Activated naive CD8-positive, alpha-beta T cell (primary cell): ENCODE data around the gene FAM151A.

Experiments used
- H3K27ac Mint-ChIP-seq: one replicate; pipeline ENCODE4 v1.8.0; 2021; ENCODE audit warnings: mixed read lengths
- H3K27me3 Mint-ChIP-seq: one replicate; pipeline ENCODE4 v1.8.0; 2021; ENCODE audit warnings: mixed read lengths
- H3K36me3 Mint-ChIP-seq: one replicate; pipeline ENCODE4 v1.8.0; 2021; ENCODE audit warnings: mixed read lengths
- H3K4me1 Mint-ChIP-seq: one replicate; pipeline ENCODE4 v1.8.0; 2021; ENCODE audit warnings: low read depth, mixed read lengths
- H3K4me3 Mint-ChIP-seq: one replicate; pipeline ENCODE4 v1.8.0; 2021; ENCODE audit warnings: mild to moderate bottlenecking, mixed read lengths
- H3K9me3 Mint-ChIP-seq: one replicate; pipeline ENCODE4 v1.8.0; 2021; ENCODE audit warnings: low read depth, mixed read lengths

FAM151A gene

DNA sequence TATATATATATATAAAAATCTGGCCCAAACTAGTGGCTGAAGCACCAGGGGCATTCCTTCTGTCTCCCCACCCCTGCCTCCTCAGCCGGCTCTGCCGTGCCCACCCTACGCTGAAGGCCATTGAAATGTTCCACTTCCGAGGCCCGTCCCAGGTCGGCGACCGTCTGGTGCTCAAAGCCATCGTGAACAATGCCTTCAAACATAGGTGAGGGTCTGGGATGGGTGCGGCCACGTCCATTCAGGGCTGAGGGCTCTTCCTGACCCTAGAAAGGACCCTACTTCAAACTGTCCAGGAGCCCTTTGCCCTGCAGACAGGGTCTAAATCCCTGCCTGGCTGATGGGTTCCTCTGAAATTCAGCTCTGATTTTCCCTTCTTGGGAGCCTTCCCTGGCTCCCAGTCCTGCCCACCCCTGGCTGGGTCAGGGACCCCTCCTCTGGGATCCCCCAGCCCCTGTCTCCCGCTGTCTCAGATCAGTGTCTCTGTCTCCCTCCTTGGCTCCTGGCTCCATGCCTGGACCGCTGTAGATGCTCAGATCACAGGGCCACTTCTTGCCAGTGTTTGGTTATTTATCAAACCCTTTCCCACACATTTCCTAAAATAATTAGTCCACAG lies 24.0 kb downstream of the FAM151A start:
- no peak overlapping the region for H3K27ac Mint-ChIP-seq

DNA sequence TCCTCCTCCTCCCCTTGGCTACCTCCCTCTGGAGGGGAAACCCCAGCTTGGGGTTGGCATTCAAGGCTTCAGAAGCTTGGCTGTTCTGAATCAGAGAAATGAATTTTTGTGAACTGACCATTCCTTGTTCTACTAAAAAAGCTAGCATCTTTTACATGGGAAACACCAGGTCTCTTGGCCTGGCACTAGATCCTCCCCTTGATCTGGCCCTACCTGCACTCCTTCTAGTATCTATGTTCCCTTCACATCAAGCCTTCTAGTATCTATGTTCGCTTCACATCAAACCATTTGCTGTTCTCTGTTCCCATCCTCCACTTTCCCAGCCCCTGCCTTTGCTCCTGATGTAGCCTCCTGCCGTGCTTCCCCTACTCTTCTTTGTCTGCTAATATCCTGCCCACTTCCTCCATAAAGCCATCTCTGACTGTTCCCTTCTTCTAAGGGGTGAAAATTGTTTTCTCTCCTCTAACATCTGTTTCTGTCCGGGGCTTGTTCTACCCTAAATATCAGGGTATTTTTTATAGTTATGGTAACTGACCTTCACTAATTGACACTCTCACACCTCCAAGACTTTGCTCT lies 25.8 kb downstream of the FAM151A start:
- no peaks in the 10 kb centered on the region for H3K9me3 Mint-ChIP-seq
- no peak overlapping the region for H3K4me3 Mint-ChIP-seq
- no peaks in the 10 kb centered on the region for H3K27me3 Mint-ChIP-seq
- no peak overlapping the region for H3K27ac Mint-ChIP-seq
- no peaks in the 10 kb centered on the region for H3K4me1 Mint-ChIP-seq
- no peaks in the 10 kb centered on the region for H3K36me3 Mint-ChIP-seq

More for the DNA sequence above, 24.0 kb downstream of the FAM151A start:
- Mint-ChIP-seq H3K27me3 (no peaks in the 10 kb centered on the region), H3K4me3 (no peak overlapping the region), H3K9me3 (no peaks in the 10 kb centered on the region), H3K4me1 (peaks cover 3% of the 10 kb centered on the region), H3K36me3 (no peaks in the 10 kb centered on the region)

DNA sequence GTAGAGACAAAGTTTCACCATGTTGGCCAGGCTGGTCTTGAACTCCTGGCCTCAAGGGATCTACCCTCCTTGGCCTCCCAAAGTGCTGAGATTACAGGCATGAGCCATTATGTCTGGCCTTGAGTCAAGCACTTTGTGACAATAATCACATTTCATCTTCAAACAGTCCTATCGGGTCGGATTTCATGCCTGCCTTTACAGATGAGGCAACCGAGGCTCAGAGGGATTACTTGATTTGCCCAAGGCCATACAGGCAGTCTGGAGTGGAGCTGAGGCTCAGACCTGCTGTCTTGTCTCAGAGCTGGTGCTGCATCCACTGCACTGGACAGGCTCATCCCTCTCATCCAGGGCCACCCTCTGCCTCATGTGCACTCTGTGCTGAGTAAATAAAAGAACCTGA lies 26.6 kb downstream of the FAM151A start:
- H3K27ac Mint-ChIP-seq: no peak overlapping the region
- H3K36me3 Mint-ChIP-seq: no peaks in the 10 kb centered on the region
- H3K9me3 Mint-ChIP-seq: no peaks in the 10 kb centered on the region

DNA sequence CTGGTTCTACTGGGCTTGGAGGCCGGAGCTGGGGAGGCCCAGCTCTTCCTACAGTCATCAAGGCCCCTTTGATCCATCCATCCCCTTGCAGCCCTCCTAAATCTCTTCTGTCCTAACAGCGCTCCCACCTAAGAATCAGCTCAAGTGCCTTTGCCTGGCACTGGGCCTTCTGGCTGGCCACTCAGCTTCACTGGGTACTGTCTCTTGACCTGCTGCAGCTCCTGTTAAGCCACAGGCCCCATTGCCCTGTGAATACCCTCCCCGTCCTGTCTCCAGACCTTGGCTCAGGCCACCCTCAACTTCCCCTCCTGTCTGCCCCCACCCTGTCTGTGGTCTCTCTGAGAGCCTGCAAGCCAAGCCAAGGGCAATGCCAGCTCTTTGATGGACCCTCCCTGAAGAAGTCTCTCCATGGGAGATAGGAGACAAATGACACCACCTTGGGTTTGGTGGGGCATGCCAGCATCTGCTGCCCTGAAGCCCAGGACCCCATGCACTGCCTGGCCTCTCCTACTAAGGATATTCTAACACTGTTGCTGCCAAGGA lies 27.3 kb downstream of the FAM151A start:
- H3K36me3 Mint-ChIP-seq: no peaks in the 10 kb centered on the region
- no peaks in the 10 kb centered on the region for H3K27me3 Mint-ChIP-seq
- no peak overlapping the region for H3K4me3 Mint-ChIP-seq
- no peak overlapping the region for H3K27ac Mint-ChIP-seq
- H3K4me1 Mint-ChIP-seq: no peaks in the 10 kb centered on the region
- no peaks in the 10 kb centered on the region for H3K9me3 Mint-ChIP-seq

More for the DNA sequence above, 26.6 kb downstream of the FAM151A start:
- H3K4me1 Mint-ChIP-seq: no peaks in the 10 kb centered on the region
- no peak overlapping the region for H3K4me3 Mint-ChIP-seq
- no peaks in the 10 kb centered on the region for H3K27me3 Mint-ChIP-seq

DNA sequence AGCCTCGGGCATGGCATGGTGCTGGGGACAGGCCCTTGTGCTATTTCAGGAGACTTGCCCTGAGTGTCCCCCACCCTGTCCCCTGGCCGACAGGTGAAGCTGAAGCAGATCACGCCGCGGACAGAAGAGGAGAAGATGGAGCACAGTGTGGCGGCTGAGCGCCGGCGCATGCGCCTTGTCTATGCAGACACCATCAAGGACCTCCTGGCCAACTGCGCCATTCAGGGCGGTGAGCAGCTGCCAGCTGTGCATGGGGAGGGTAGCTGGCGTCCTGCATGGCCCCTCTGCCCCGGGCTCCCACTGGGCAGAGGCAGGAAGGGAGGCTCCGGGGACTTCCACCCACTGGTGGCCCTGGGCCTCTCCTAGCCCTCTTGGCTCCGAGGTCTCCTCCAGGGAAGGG lies 28.9 kb downstream of the FAM151A start:
- Mint-ChIP-seq H3K9me3 (no peaks in the 10 kb centered on the region), H3K27ac (no peak overlapping the region), H3K4me1 (no peaks in the 10 kb centered on the region), H3K27me3 (no peaks in the 10 kb centered on the region), H3K36me3 (no peaks in the 10 kb centered on the region), H3K4me3 (no peak overlapping the region)

DNA sequence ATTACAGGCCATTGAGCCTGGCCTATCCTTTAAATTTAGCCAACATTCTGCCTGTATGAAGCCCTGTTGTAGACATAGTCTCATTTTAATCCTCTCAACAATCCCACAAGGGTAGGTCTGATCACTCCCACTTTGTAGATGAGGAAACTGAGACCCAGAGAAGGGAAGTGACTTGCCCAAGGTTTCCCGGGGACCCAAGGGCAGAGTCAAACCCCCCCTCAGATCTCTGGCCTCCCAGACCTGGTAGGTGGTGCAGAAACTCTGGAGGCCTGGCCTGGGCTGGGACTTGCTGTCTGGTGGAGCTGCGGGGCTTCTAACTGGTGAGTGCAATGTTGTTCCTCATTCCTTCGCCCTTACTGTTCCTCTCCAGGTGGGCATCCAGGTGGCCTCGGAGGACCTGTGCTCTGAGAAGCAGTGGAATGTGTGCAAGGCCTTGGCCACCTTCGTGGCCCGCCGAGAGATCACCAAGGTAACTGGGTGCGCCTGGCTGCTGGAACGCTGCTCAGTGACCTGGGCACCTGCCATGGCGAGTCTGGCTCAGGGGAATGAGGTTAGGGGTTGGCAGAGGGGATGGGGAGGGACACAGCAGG lies 29.7 kb downstream of the FAM151A start:
- peaks cover 1% of the 10 kb centered on the region for H3K4me1 Mint-ChIP-seq
- no peaks in the 10 kb centered on the region for H3K9me3 Mint-ChIP-seq
- H3K36me3 Mint-ChIP-seq: no peaks in the 10 kb centered on the region
- no peak overlapping the region for H3K27ac Mint-ChIP-seq
- H3K4me3 Mint-ChIP-seq: no peak overlapping the region
- no peaks in the 10 kb centered on the region for H3K27me3 Mint-ChIP-seq

DNA sequence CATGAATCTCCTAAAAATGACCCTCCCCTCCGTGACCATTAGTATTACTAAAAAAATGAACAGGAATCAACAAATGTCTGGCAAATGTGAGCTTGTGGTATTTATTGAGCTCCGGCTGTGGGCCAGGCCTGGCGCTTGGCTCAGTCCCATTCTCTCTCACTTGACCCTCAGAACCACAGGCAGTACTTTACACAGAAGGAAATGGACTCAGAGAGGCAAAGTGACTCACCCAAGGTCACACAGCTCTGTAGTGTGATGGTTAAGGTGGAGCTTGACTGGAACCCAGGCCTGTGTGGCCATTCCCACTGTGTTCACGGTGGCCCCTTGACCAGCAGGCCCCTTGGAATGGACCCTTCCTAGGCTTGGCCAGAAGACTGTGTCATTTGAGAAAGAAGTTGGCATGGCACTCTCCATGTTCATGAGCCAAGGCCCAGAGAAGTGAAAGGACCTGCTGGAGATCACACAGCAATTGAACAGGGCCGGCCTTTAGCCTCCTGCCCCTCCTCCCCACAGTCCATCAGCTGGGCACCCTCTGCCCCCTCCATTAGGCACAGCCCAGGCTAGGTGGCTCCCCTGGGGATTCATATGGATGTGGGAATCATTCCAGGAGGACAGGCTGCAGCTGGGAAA lies 32.1 kb downstream of the FAM151A start:
- no peak overlapping the region for H3K27ac Mint-ChIP-seq
- H3K27me3 Mint-ChIP-seq: no peaks in the 10 kb centered on the region
- no peaks in the 10 kb centered on the region for H3K36me3 Mint-ChIP-seq
- no peak overlapping the region for H3K4me3 Mint-ChIP-seq
- peaks cover 7% of the 10 kb centered on the region for H3K4me1 Mint-ChIP-seq
- no peaks in the 10 kb centered on the region for H3K9me3 Mint-ChIP-seq

DNA sequence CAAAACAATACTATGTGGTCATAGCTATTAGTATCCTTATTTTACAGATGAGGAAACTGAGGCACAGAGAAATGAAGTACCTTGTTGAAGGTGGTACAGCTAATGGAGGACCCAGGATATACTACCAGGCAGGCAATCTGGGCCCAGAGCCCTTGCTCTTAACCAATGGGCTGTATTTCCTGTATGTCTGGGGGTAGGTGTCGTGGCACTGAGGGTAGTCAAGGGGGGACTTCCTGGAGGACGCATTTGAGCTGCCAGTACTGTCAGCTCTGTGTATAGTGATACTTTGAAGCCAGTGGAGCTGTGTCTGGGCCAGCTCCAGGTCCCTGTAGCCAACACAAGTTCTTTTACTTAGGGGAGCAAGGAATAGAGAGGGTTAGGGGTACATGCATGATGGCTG lies 34.9 kb downstream of the FAM151A start:
- Mint-ChIP-seq H3K4me3 (no peak overlapping the region), H3K27me3 (no peaks in the 10 kb centered on the region), H3K4me1 (peaks cover 7% of the 10 kb centered on the region), H3K27ac (no peak overlapping the region), H3K9me3 (no peaks in the 10 kb centered on the region), H3K36me3 (no peaks in the 10 kb centered on the region)

DNA sequence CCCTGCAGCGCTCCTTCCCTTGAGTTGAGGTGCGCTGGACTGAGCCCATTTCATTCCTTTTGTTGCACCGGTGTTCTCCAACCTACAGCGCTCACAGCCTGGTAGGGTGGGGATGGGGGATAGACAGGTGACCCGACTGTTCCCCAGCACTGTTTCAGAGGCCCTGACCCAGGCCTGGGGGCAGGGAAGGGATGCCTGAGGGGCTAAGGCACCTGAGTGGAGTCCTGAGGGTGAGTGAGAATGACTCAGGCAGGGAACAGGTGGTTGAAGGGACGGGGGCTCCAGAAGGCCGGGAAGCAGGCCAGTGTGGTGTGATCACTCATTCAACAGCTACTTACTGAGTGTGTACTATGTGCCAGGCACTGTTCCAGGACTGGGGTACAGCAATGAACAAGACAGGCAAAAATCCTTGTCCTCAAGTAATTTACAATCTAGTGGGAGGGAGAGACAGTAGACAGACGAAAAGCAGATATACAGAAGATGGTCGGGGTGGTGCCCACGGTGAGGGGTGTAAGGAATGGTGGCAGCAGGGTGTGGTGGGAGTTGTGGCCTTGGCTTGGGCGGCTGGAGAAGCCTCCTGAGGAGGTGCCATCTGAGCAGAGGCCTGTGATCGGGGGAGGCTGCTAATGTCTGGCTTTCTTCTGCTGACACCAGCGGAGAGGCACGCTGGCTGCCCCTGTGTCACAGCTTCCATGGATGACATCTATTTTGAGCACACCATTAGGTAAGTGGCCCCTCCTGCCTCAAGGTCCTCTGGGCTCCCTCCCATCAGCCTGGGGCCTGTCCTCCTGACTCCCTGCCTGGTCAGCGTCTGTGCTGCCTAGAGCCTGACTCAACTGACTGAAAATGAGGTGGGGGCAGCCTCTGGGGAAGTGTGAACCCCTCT lies 37.9 kb downstream of the FAM151A start:
- no peaks in the 10 kb centered on the region for H3K27me3 Mint-ChIP-seq
- no peaks in the 10 kb centered on the region for H3K36me3 Mint-ChIP-seq
- H3K4me1 Mint-ChIP-seq: peaks cover 7% of the 10 kb centered on the region
- no peak overlapping the region for H3K4me3 Mint-ChIP-seq
- no peak overlapping the region for H3K27ac Mint-ChIP-seq
- H3K9me3 Mint-ChIP-seq: no peaks in the 10 kb centered on the region

DNA sequence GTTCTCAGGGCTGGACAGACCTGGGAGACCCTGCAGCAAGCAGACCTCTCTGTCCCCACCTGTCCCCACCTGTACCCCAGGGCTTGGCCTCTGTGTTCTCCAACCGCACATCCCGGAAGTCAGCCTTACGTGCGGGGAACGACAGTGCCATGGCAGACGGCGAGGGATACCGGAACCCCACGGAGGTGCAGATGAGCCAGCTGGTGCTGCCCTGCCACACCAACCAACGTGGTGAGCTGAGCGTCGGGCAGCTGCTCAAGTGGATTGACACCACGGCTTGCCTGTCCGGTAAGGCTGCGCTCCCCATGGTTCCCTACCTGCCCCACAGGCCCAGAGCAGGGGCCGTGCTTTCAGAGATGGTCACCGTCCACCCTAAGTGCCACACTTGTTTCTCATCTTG lies 38.8 kb downstream of the FAM151A start:
- no peak overlapping the region for H3K4me3 Mint-ChIP-seq
- no peaks in the 10 kb centered on the region for H3K9me3 Mint-ChIP-seq
- peaks cover 7% of the 10 kb centered on the region for H3K4me1 Mint-ChIP-seq

DNA sequence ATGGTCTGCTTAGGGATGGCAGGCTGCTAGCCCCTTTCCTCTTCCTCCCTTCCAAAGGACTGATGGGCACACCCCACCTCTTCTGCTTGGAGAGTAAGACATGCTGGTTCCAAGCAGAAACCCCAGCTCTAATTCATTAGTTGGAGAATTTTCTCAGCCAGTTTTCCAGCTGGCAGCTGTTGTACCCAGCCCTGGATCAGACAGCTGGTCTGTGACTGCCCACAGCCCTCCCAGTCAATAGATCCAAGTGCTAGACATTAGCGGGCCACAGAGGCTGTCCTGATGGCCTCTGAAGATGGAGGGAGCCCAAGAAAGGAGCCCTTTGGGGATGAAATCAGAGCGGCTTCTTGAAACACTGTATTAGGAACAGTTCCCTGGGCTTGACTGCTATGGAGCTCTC lies 39.5 kb downstream of the FAM151A start:
- Mint-ChIP-seq H3K36me3 (no peaks in the 10 kb centered on the region), H3K27me3 (no peaks in the 10 kb centered on the region), H3K27ac (no peak overlapping the region), H3K9me3 (no peaks in the 10 kb centered on the region), H3K4me3 (no peak overlapping the region), H3K4me1 (peaks cover 7% of the 10 kb centered on the region)

More for the DNA sequence above, 38.8 kb downstream of the FAM151A start:
- Mint-ChIP-seq H3K36me3 (no peaks in the 10 kb centered on the region), H3K27ac (no peak overlapping the region), H3K27me3 (no peaks in the 10 kb centered on the region)

DNA sequence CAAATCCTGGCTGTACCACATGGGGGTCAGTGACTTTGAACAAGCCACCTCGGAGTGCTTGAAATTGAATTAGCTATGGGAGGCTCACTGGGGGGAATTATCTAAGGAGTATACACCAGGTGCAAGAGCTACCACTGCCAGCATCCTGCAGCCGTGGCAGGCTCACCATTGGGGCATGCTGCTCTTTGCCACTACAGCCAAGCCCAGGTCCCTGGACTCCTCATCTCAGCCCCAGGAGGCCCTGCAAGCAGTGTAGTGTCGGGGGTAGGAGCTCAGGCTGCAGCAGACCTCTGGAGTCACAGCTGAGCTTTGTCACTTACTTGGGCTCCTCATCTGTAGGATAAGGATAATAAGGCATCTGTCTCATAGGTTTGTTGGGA lies 40.0 kb downstream of the FAM151A start:
- Mint-ChIP-seq H3K4me1 (peaks cover 2% of the 10 kb centered on the region), H3K27me3 (no peaks in the 10 kb centered on the region), H3K4me3 (no peak overlapping the region), H3K9me3 (no peaks in the 10 kb centered on the region), H3K36me3 (no peaks in the 10 kb centered on the region), H3K27ac (no peak overlapping the region)

DNA sequence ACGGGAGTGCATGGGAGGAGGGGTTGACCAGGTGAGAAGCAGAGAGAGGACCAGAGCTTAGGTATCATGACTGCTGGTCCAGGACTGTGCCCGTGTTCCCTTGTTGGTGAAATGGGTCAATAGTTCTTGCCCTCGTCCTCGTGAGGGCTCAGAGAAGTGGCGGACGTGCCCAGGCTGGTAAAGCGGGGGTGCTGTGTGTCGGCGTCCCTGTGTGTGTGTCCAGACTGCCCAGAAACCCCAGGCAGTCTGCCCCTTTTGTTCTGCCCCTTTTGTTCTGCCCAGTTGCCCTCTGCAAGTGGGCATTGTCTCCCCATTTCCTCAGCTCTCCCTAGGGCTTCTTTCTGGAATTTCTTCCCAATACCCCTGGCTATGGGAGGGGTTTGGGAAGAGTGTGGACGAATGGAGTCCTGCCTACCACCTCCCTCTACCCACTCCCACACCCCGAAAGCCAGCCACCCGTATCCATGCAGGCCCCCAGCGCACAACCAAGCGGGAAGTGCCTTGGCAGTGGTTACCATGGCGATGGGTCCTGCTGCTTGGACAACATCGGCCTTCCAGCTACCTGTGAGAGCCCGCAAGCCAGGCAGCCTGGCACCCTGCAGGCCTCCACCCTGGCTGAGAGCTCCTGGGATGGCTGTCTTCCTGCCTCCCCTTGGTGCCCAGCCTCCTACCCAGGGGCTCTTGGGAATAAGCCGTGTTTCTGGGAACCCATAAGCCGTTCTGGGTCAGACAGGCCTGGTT lies 40.6 kb downstream of the FAM151A start:
- Mint-ChIP-seq H3K36me3 (no peaks in the 10 kb centered on the region), H3K4me3 (no peak overlapping the region), H3K9me3 (no peaks in the 10 kb centered on the region), H3K27me3 (no peaks in the 10 kb centered on the region), H3K27ac (no peak overlapping the region), H3K4me1 (no peaks in the 10 kb centered on the region)

DNA sequence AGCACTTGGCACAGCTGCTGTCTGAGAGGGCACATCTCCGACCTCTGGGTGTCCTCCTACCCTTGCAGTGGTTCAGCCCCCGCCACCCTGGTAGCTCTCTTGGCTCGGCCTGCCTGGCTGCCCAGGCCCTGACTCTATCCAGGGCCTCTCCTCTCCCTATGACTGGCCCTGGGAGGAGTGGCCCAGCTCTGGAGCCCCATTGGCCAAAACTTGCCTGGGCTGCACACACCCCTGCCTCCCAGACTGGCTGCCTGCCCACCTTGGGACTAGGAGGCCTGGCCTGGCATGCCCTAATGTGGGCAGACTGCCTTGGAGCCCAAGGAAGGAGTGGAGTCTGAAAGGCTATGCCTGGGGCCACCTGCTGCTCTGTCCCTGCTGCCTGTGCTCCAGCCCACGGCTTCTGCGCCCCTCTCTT lies 41.7 kb downstream of the FAM151A start:
- Mint-ChIP-seq H3K36me3 (no peaks in the 10 kb centered on the region), H3K4me3 (no peak overlapping the region), H3K4me1 (no peaks in the 10 kb centered on the region), H3K27me3 (no peaks in the 10 kb centered on the region), H3K9me3 (no peaks in the 10 kb centered on the region), H3K27ac (no peak overlapping the region)
